ENCODE data around the gene MYL5.
"Not testable (repeated sequence)": the region's sequence is repeated elsewhere in the genome, so short reads cannot be mapped to it uniquely, and the experiment has no call there.

Gene MYL5

GRCh38 chr4:729336-730315 is 55.3 kb downstream of the MYL5 start (continued):
- TF ChIP-seq TSHZ2 (CRISPR knock-in tag; IDR thresholded peaks at IDR 0.05) (no peak), SNAI2 (CRISPR knock-in tag; IDR thresholded peaks at IDR 0.05) (no peak), CSRNP3 (CRISPR knock-in tag; IDR thresholded peaks at IDR 0.05) (no peak), PPARA (CRISPR knock-in tag; IDR thresholded peaks at IDR 0.05; ENCODE audit: borderline replicate concordance) (no peak), TCF4 (CRISPR knock-in tag; IDR thresholded peaks at IDR 0.05; ENCODE audit: borderline replicate concordance) (no peak)

- TF ChIP-seq ARNTL (CRISPR knock-in tag; IDR thresholded peaks at IDR 0.05; ENCODE audit: borderline replicate concordance, low read depth) (no peak), POU6F1 (CRISPR knock-in tag; IDR thresholded peaks at IDR 0.05; ENCODE audit: borderline replicate concordance, low read depth) (no peak), SNAI2 (CRISPR knock-in tag; IDR thresholded peaks at IDR 0.05) (no peak), ZNF70 (CRISPR knock-in tag; IDR thresholded peaks at IDR 0.05) (no peak), ESRRG (CRISPR knock-in tag; IDR thresholded peaks at IDR 0.05) (no peak), BACH2 (CRISPR knock-in tag; IDR thresholded peaks at IDR 0.05; ENCODE audit: borderline replicate concordance) (no peak), OSR1 (CRISPR knock-in tag; IDR thresholded peaks at IDR 0.05) (no peak), ZFP3 (CRISPR knock-in tag; IDR thresholded peaks at IDR 0.05) (no peak)
- ATAC-seq = no peak
Measured at GRCh38 chr4:730511-730910, 56.2 kb downstream of the MYL5 start.

GRCh38 chr4:730946-731904 is 56.9 kb downstream of the MYL5 start:
- ATAC-seq = not testable (repeated sequence)
